ENCODE measurements around the gene CDKAL1.

The CDKAL1 gene

GRCh38 chr6:20709451-20709850 is 175.2 kb downstream of the CDKAL1 start:
- Histone ChIP-seq H3K4me3 (ENCODE audit: low read depth, low read length) (no peak overlapping the region), H3K79me2 (no peaks in the 10 kb centered on the region), H2AFZ (no peak overlapping the region), H3K36me3 (ENCODE audit: control insufficient read depth, insufficient read depth, low read length) (no peaks in the 10 kb centered on the region), H3K4me2 (ENCODE audit: low read length) (no peak overlapping the region), H3K27me3 (ENCODE audit: control insufficient read depth, insufficient read depth, low read length) (no peaks in the 10 kb centered on the region), H3K9me3 (ENCODE audit: control insufficient read depth, low read length) (no peaks in the 10 kb centered on the region), H3K27ac (no peak overlapping the region), H3K9ac (no peak overlapping the region), H3K4me1 (no peaks in the 10 kb centered on the region)
- TF ChIP-seq CTCF (IDR thresholded peaks at IDR 0.05): no peak

GRCh38 chr6:20710341-20710740 is 176.1 kb downstream of the CDKAL1 start:
- Histone ChIP-seq H3K27ac (no peak overlapping the region), H3K36me3 (ENCODE audit: control insufficient read depth, insufficient read depth, low read length) (no peaks in the 10 kb centered on the region), H3K9ac (no peak overlapping the region), H3K4me3 (ENCODE audit: low read depth, low read length) (no peak overlapping the region), H3K9me3 (ENCODE audit: control insufficient read depth, low read length) (no peaks in the 10 kb centered on the region), H3K4me2 (ENCODE audit: low read length) (no peak overlapping the region), H3K4me1 (no peaks in the 10 kb centered on the region), H3K79me2 (no peaks in the 10 kb centered on the region), H3K27me3 (ENCODE audit: control insufficient read depth, insufficient read depth, low read length) (no peaks in the 10 kb centered on the region), H2AFZ (no peak overlapping the region)
- no peak for TF ChIP-seq CTCF (IDR thresholded peaks at IDR 0.05)

- Histone ChIP-seq H2AFZ (no peak overlapping the region), H3K4me1 (peaks cover 6% of the 10 kb centered on the region), H3K4me2 (ENCODE audit: low read length) (no peak overlapping the region), H3K27me3 (ENCODE audit: control insufficient read depth, insufficient read depth, low read length) (no peaks in the 10 kb centered on the region), H3K27ac (no peak overlapping the region), H3K79me2 (no peaks in the 10 kb centered on the region), H3K36me3 (ENCODE audit: control insufficient read depth, insufficient read depth, low read length) (no peaks in the 10 kb centered on the region), H3K9me3 (ENCODE audit: control insufficient read depth, low read length) (no peaks in the 10 kb centered on the region), H3K4me3 (ENCODE audit: low read depth, low read length) (no peak overlapping the region), H3K9ac (no peak overlapping the region)
- no peak for TF ChIP-seq CTCF (IDR thresholded peaks at IDR 0.05)
Observed at GRCh38 chr6:20711518-20711917, 177.3 kb downstream of the CDKAL1 start.

GRCh38 chr6:20712011-20712410 is 177.8 kb downstream of the CDKAL1 start:
- no peak overlapping the region for H3K9ac ChIP-seq
- no peak overlapping the region for H3K4me2 ChIP-seq (ENCODE audit: low read length)
- no peaks in the 10 kb centered on the region for H3K9me3 ChIP-seq (ENCODE audit: control insufficient read depth, low read length)
- peaks cover 6% of the 10 kb centered on the region for H3K4me1 ChIP-seq
- no peak for TF ChIP-seq CTCF (IDR thresholded peaks at IDR 0.05)
- H2AFZ ChIP-seq: no peak overlapping the region
- H3K79me2 ChIP-seq: no peaks in the 10 kb centered on the region
- no peaks in the 10 kb centered on the region for H3K27me3 ChIP-seq (ENCODE audit: control insufficient read depth, insufficient read depth, low read length)
- H3K4me3 ChIP-seq (ENCODE audit: low read depth, low read length): no peak overlapping the region
- no peaks in the 10 kb centered on the region for H3K36me3 ChIP-seq (ENCODE audit: control insufficient read depth, insufficient read depth, low read length)
- no peak overlapping the region for H3K27ac ChIP-seq

- H3K27me3 ChIP-seq (ENCODE audit: control insufficient read depth, insufficient read depth, low read length): no peaks in the 10 kb centered on the region
- H3K36me3 ChIP-seq (ENCODE audit: control insufficient read depth, insufficient read depth, low read length): no peaks in the 10 kb centered on the region
- H3K9ac ChIP-seq: no peak overlapping the region
- no peak overlapping the region for H2AFZ ChIP-seq
- no peak overlapping the region for H3K4me3 ChIP-seq (ENCODE audit: low read depth, low read length)
- no peak for TF ChIP-seq CTCF (IDR thresholded peaks at IDR 0.05)
- H3K27ac ChIP-seq: no peak overlapping the region
- peaks cover 6% of the 10 kb centered on the region for H3K4me1 ChIP-seq
- no peaks in the 10 kb centered on the region for H3K9me3 ChIP-seq (ENCODE audit: control insufficient read depth, low read length)
- no peak overlapping the region for H3K4me2 ChIP-seq (ENCODE audit: low read length)
- H3K79me2 ChIP-seq: no peaks in the 10 kb centered on the region
Observed at GRCh38 chr6:20715135-20715806, 181.0 kb downstream of the CDKAL1 start.

Data from parathyroid adenoma (tissue), 2 donors.